Measurements from ENCODE around the gene TTC34.

TTC34 gene

DNA sequence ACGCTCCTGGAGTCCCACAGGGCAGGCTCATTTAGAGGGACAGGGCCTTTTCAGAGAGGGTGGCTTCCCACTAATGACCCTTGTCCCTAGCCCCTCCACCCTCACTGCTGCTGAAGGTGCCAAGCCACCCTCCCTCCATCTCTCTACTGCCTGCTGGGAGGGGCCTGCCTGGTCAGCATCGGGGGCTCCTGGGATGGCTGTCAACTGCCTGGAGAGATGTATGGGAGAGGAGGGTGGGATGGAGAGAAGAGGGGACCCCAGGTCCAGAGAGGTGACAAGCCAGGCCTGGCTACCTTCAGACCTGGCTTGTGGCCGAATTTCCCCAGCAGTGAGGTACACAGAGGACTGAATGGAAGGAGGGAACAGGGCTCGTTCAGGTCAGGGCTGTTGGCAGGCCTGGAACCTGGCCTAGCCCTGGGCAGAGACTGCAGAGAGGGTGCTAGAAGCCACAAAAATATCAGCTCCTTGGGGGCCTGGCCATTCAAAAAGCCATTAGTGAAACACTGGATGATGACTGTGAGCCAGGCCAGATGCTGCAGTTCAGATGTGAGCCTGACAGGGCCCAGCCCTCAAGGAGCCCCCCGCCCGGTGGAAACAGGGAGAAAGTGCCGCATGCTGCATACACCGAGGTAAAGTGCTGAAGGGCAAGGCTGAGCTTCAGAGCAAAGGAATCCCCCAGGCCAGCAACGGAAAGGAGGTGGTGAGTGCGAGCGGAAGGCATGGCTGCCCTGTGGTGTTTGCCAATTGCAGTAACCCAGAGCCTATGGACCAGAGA, 188.7 kb downstream of the TTC34 start:
- no peaks in the 10 kb centered on the region for H3K9me3 ChIP-seq (replicated peaks; ENCODE audit: low read length)
- H3K27me3 ChIP-seq (ENCODE audit: control insufficient read depth, insufficient read depth, low read length): peaks cover 13% of the 10 kb centered on the region
- H3K4me3 ChIP-seq (ENCODE audit: low read length): no peak overlapping the region
- H3K4me1 ChIP-seq (ENCODE audit: control insufficient read depth, insufficient read depth, low read length): no peaks in the 10 kb centered on the region
- no peak overlapping the region for H3K9ac ChIP-seq (ENCODE audit: low read depth, low read length)
- no peaks in the 10 kb centered on the region for H3K36me3 ChIP-seq (ENCODE audit: insufficient read depth, low read length)
- H3K4me2 ChIP-seq (ENCODE audit: low read length): no peak overlapping the region

DNA sequence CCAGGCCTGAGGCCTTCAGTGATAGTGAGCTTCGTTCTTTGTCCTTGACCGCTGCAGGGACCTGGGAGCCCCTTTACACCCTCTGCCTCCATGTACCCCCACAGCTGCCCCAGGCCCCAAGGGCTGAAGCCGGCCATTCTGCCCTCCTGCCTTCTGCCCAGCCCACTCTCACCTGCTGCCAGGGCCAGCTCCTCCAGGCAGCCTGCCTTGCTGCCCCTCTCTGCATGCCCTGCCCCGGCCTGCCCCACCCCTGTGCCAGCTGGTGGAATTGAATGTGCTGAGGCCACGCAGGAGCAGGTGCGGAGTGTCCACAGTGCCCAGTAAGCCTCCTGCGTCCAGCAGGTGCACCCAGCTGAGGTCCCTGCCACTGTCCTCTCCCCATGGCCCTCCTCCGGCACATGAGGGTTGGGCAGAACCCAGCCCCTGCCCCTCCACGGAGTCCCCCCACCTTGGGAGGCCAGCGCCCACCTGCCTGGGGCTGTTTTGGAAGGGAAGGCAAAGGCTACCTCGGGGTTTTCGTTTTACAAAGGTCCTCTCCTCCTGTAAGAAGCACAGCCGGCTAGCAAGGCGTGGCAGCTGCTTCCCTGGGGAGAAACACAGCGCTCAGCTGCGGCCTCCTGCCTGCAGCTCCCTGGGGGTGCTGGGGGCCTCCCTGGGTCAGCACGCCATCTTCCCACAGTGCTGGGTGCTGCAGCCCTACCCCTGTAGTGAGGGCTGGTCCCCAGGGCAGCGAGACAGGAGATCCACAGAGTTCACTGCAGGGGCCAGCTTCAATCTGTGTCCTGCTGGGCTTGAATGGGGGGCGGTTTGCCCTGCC, 189.7 kb downstream of the TTC34 start:
- Histone ChIP-seq H3K4me1 (ENCODE audit: control insufficient read depth, insufficient read depth, low read length) (no peaks in the 10 kb centered on the region), H3K9me3 (replicated peaks; ENCODE audit: low read length) (no peaks in the 10 kb centered on the region), H3K36me3 (ENCODE audit: insufficient read depth, low read length) (no peaks in the 10 kb centered on the region), H3K4me3 (ENCODE audit: low read length) (no peak overlapping the region), H3K27me3 (ENCODE audit: control insufficient read depth, insufficient read depth, low read length) (peaks cover 13% of the 10 kb centered on the region), H3K9ac (ENCODE audit: low read depth, low read length) (no peak overlapping the region), H3K4me2 (ENCODE audit: low read length) (no peak overlapping the region)

- Histone ChIP-seq H3K4me1 (ENCODE audit: control insufficient read depth, insufficient read depth, low read length) (no peaks in the 10 kb centered on the region), H3K27me3 (ENCODE audit: control insufficient read depth, insufficient read depth, low read length) (peaks cover 7% of the 10 kb centered on the region), H3K9ac (ENCODE audit: low read depth, low read length) (no peak overlapping the region), H3K4me2 (ENCODE audit: low read length) (peak overlapping the region; percentile 35), H3K4me3 (ENCODE audit: low read length) (no peak overlapping the region), H3K36me3 (ENCODE audit: insufficient read depth, low read length) (no peaks in the 10 kb centered on the region), H3K9me3 (replicated peaks; ENCODE audit: low read length) (no peaks in the 10 kb centered on the region)
Measured at GRCh38 chr1:2611031-2611501, 190.4 kb downstream of the TTC34 start.

DNA sequence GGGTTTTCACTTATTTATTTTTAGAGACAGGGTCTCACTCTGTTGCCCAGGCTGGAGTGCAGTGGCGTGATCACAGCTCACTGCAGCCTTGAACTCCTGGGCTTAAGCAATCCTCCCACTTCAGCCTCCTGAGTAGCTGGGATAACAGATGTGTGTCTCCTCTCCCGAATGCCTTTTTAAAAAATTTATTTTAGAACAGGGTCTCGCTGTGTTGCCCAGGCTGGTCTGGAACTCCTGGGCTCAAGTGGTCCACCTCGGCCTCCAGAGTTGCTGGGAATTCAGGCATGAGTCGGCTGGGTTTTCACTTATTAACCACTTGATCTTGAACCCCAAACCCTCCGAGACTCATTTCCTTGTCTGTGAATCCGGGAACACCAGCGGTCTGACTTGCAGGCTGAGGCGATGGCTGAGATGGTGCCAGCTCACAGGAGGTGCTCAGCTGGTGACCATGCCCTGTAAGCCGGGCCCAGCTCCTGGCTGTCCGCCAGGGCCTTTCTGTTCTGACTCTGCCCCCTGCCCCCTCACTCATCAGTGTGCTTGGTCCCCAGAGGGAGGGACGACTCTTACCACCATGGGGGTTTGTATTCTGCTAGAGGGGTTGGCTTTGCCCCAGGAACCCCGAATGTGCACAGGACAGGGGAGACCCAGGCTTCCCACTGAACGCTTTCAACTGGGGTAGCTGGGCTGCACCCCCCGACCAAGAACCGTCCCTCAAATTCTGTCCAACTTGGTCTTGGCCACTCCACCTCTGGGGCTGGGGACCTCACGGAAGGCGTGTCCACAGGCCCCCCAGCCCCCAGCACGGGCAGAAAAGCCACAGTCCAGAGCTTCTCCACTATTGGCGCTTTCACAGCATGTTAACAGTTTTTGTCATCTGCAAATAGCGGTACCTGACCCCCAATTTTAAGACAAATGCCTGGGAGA, 191.2 kb downstream of the TTC34 start:
- no peak overlapping the region for H3K4me3 ChIP-seq (ENCODE audit: low read length)
- H3K27me3 ChIP-seq (ENCODE audit: control insufficient read depth, insufficient read depth, low read length): peaks cover 7% of the 10 kb centered on the region
- no peak overlapping the region for H3K9ac ChIP-seq (ENCODE audit: low read depth, low read length)
- no peaks in the 10 kb centered on the region for H3K36me3 ChIP-seq (ENCODE audit: insufficient read depth, low read length)
- H3K4me2 ChIP-seq (ENCODE audit: low read length): no peak overlapping the region
- H3K4me1 ChIP-seq (ENCODE audit: control insufficient read depth, insufficient read depth, low read length): no peaks in the 10 kb centered on the region
- H3K9me3 ChIP-seq (replicated peaks; ENCODE audit: low read length): no peaks in the 10 kb centered on the region

DNA sequence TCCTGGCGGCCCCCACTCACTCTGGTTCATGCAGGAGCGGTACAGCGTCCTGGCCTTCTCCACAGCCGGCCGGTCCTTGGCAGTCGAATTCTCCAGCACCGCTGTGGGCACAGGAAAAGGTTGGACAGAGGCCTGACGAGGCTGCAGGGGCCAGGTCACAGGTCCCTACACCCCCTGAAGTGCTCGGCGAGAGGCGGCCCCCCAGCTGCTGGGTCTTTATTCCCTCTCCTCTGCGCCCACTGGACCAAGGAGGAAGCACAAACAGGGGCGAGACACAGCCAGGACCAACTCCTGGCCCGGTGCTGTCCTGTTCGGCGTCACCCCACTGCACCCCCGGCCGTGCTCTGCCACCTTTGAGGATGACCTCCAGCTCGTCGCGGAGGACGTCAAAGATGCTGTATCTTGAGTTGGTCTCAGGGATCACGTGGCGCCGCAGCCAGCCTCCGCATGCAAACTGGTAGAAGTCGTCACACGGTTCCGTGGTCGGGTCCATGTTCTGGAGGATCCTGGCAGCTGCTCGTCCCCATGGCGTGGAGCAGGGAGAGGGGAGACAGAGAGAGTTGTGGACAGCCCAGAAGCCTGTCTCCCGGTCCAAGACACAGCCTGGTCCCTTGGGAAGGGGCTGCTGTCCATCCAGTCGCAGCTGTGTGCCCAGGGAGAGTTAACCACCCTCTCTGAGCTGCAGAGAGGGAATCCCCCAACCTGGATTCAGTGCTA, 192.0 kb downstream of the TTC34 start:
- Histone ChIP-seq H3K4me1 (ENCODE audit: control insufficient read depth, insufficient read depth, low read length) (no peaks in the 10 kb centered on the region), H3K4me3 (ENCODE audit: low read length) (no peak overlapping the region), H3K36me3 (ENCODE audit: insufficient read depth, low read length) (no peaks in the 10 kb centered on the region), H3K27me3 (ENCODE audit: control insufficient read depth, insufficient read depth, low read length) (peaks cover 7% of the 10 kb centered on the region), H3K4me2 (ENCODE audit: low read length) (no peak overlapping the region), H3K9ac (ENCODE audit: low read depth, low read length) (no peak overlapping the region), H3K9me3 (replicated peaks; ENCODE audit: low read length) (no peaks in the 10 kb centered on the region)

GRCh38 chr1:2607641-2608091, 193.8 kb downstream of the TTC34 start:
- Histone ChIP-seq H3K27me3 (ENCODE audit: control insufficient read depth, insufficient read depth, low read length) (peaks cover 12% of the 10 kb centered on the region), H3K4me3 (ENCODE audit: low read length) (no peak overlapping the region), H3K9ac (ENCODE audit: low read depth, low read length) (no peak overlapping the region), H3K36me3 (ENCODE audit: insufficient read depth, low read length) (no peaks in the 10 kb centered on the region), H3K4me2 (ENCODE audit: low read length) (no peak overlapping the region), H3K9me3 (replicated peaks; ENCODE audit: low read length) (no peaks in the 10 kb centered on the region), H3K4me1 (ENCODE audit: control insufficient read depth, insufficient read depth, low read length) (no peaks in the 10 kb centered on the region)

DNA sequence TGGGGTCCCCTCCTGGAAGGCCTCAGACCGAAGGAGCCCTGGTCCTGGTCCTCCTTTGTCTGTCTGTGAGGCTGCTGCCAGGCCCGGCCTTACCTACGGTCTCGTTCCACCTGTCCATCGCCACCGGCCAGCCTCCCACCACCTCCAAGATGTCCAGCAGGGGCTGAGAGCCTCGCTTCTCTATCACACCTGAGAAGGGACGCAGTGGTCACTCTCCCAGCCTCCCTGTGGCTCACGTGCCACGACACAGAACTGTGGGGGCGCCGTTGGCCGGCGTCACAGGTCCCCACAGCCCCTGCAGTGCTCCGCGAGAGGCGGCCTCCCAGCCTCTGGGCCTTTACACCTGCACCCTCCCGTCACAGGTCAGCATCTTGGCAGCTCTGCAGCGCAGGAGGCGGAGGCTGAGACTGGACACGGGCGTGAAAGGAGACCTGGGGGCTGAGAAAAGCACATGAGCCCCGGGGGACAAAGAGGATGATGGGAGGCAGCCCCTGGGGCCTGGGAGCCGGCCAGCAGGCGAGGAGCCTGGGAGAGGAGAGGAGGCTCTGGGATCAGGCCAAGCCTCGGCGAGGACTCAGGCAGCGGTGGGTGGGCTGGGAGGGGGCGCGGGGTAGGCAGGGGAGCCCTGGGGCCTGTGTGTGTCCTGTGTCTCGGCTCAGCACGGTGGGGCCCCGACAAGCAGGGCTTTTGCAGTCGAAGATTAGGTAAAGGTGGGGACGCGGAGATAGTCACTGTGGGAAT, 194.4 kb downstream of the TTC34 start:
- Histone ChIP-seq H3K4me1 (ENCODE audit: control insufficient read depth, insufficient read depth, low read length) (no peaks in the 10 kb centered on the region), H3K9ac (ENCODE audit: low read depth, low read length) (no peak overlapping the region), H3K27me3 (ENCODE audit: control insufficient read depth, insufficient read depth, low read length) (peaks cover 16% of the 10 kb centered on the region), H3K9me3 (replicated peaks; ENCODE audit: low read length) (no peaks in the 10 kb centered on the region), H3K4me3 (ENCODE audit: low read length) (no peak overlapping the region), H3K36me3 (ENCODE audit: insufficient read depth, low read length) (no peaks in the 10 kb centered on the region), H3K4me2 (ENCODE audit: low read length) (no peak overlapping the region)

GRCh38 chr1:2606396-2606880, 195.1 kb downstream of the TTC34 start:
- H3K9ac ChIP-seq (ENCODE audit: low read depth, low read length): no peak overlapping the region
- H3K36me3 ChIP-seq (ENCODE audit: insufficient read depth, low read length): no peaks in the 10 kb centered on the region
- no peak overlapping the region for H3K4me3 ChIP-seq (ENCODE audit: low read length)
- H3K4me1 ChIP-seq (ENCODE audit: control insufficient read depth, insufficient read depth, low read length): no peaks in the 10 kb centered on the region
- H3K9me3 ChIP-seq (replicated peaks; ENCODE audit: low read length): no peaks in the 10 kb centered on the region
- no peak overlapping the region for H3K4me2 ChIP-seq (ENCODE audit: low read length)
- peaks cover 16% of the 10 kb centered on the region for H3K27me3 ChIP-seq (ENCODE audit: control insufficient read depth, insufficient read depth, low read length)

DNA sequence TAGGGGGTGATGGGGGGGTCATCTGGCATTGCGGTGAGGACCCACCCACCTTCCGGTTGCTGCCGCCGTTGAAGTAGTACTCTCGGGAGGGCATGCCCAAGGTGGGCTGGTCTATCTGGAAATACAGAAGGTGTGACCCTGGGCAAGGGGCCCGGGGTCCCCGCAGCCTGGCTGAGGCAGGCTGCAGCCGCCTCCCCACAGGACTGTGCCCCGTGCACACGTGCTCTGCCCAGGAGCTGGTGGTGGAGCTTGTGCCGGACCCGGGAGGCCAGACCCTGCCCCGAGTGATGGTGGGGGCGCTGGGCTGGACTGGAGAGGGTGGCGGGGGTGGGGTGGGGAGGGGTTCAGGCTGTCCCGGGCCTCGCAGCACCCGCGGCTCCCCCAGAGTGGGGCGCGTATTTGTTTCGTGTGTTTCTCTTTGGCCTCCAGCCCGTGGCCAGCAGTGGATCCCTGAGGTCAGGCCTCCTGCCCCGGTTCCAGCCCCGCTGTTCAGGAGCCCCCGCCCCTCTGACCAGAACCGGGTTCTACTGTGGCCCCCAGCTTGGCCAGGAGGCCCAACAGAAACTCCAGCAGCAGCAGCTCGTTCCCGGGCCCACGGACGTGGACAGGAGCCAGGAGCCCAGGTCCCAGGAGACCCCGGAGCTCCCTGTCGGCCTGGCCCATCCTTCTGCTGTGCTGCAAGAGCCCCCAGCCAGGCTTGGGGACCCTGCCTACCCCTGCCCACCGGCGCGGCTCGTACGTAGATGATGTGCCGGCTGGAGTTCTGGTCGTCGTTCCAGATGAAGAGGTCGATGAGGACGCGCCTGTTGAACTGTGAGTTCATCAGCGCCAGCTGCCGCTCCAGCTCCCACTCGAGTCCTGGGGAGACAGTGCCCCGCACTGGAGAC, 195.7 kb downstream of the TTC34 start:
- Histone ChIP-seq H3K4me2 (ENCODE audit: low read length) (no peak overlapping the region), H3K36me3 (ENCODE audit: insufficient read depth, low read length) (no peaks in the 10 kb centered on the region), H3K9me3 (replicated peaks; ENCODE audit: low read length) (no peaks in the 10 kb centered on the region), H3K27me3 (ENCODE audit: control insufficient read depth, insufficient read depth, low read length) (peaks cover 16% of the 10 kb centered on the region), H3K4me3 (ENCODE audit: low read length) (no peak overlapping the region), H3K9ac (ENCODE audit: low read depth, low read length) (no peak overlapping the region), H3K4me1 (ENCODE audit: control insufficient read depth, insufficient read depth, low read length) (no peaks in the 10 kb centered on the region)

Measured in skeletal muscle satellite cell (primary cell).